Left cardiac atrium (tissue), 4 donors: ENCODE measurements around the gene TNFRSF21. TPM values are rescaled to one million over a fixed set of nuclear protein-coding genes. Genes with fewer than 3 reads are reported as not detected.
"Not testable (repeated sequence)": the region's sequence is repeated elsewhere in the genome, so short reads cannot be mapped to it uniquely, and the experiment has no call there.

Experiments used
- ATAC-seq, 2 donors: fragments of 200-7000 bp; cut with Tn5 transposase; one replicate each; pipeline ENCODE4 v1.9.1; 2020; ENCODE audit warnings: mild to moderate bottlenecking in 2 of 2, moderate library complexity in 2 of 2
- DNase-seq: peaks from one replicate; pipeline ENCODE4 v3.0.0-alpha.2; 2020
- intact Hi-C, 2 donors: fragments of 100-400 bp; cut with DNase I; formaldehyde crosslinking; loops; one replicate each; pipeline versions ENCODE4 v1.14.1 to v1.15.1; 2022 to 2023
- total RNA-seq, 2 donors: library from RNA; stranded (reverse); fragmentation: NEBNext Ultra II Directional; extraction: Animal tissue kit (Norgen Biotek cat#: 25700); gene quantifications; one replicate each; pipeline ENCODE4 v1.2.1, GENCODE V29; 2021
- donor health status: DM: no; HTN: yes; CAD: no.
- donor health status: DM: no; HTN: yes; CAD: no; lungs with severe emphysema.
- donor health status: DM: yes; HTN: yes; CAD: no.
- donor health status: Dilated cardiomyopathy.

Gene TNFRSF21
- total RNA-seq, 2 donors from 2014 or later: 12.1 to 24.4 TPM

GRCh38 chr6:47294990-47295389 is 14.7 kb downstream of the TNFRSF21 start:
- intact Hi-C loops: no loop called here

GRCh38 chr6:47292944-47293343 is 16.8 kb downstream of the TNFRSF21 start:
- no peak for DNase-seq
- no peak for ATAC-seq
- intact Hi-C loops: no loop called here

More at GRCh38 chr6:47294990-47295389, 14.7 kb downstream of the TNFRSF21 start:
- DNase-seq: no peak
- ATAC-seq: peak; percentile 55 to 69

- intact Hi-C loops: no loop called here
- ATAC-seq: no peak
- no peak for DNase-seq
These were observed 17.7 kb downstream of the TNFRSF21 start for GRCh38 chr6:47292027-47292426.

GRCh38 chr6:47290124-47290834 is 19.4 kb downstream of the TNFRSF21 start:
- intact Hi-C loops: no loop called here
- DNase-seq (no peak), ATAC-seq (no peak)

- no peak for DNase-seq
- intact Hi-C loops: no loop called here
- no peak for ATAC-seq
These were observed 21.2 kb downstream of the TNFRSF21 start for GRCh38 chr6:47288267-47289090.

GRCh38 chr6:47286301-47286700 is 23.4 kb downstream of the TNFRSF21 start:
- DNase-seq (no peak), ATAC-seq (no peak)
- intact Hi-C loops: no loop called here

GRCh38 chr6:47283993-47284392 is 25.7 kb downstream of the TNFRSF21 start:
- intact Hi-C loops: no loop called here
- no peak for ATAC-seq
- DNase-seq: no peak

- DNase-seq (no peak), ATAC-seq (no peak)
- intact Hi-C loops: no loop called here
These were observed 31.2 kb downstream of the TNFRSF21 start for GRCh38 chr6:47278545-47278944.

GRCh38 chr6:47277702-47278101 is 32.0 kb downstream of the TNFRSF21 start:
- ATAC-seq (no peak), DNase-seq (no peak)
- intact Hi-C loops: no loop called here

- DNase-seq (no peak), ATAC-seq (no peak)
- intact Hi-C loops: no loop called here
These were observed 33.3 kb downstream of the TNFRSF21 start for GRCh38 chr6:47276377-47276776.

GRCh38 chr6:47275640-47276039 is 34.1 kb downstream of the TNFRSF21 start:
- no peak for DNase-seq
- intact Hi-C loops: no loop called here
- no peak for ATAC-seq

- intact Hi-C loops, ATAC-seq, DNase-seq: not testable (repeated sequence)
These were observed 34.6 kb downstream of the TNFRSF21 start for GRCh38 chr6:47275132-47275531.

GRCh38 chr6:47268572-47269187 is 41.0 kb downstream of the TNFRSF21 start:
- DNase-seq (no peak), ATAC-seq (no peak)

GRCh38 chr6:47267301-47267700 is 42.4 kb downstream of the TNFRSF21 start:
- ATAC-seq: no peak
- intact Hi-C loops: no loop called here
- DNase-seq: no peak

More at GRCh38 chr6:47268572-47269187, 41.0 kb downstream of the TNFRSF21 start:
- intact Hi-C loops: no loop called here

GRCh38 chr6:47265971-47266370 is 43.7 kb downstream of the TNFRSF21 start:
- DNase-seq (no peak), ATAC-seq (no peak)
- intact Hi-C loops: no loop called here

GRCh38 chr6:47264775-47265184 is 44.9 kb downstream of the TNFRSF21 start:
- DNase-seq (no peak), ATAC-seq (peak; percentile 62 to 83)
- intact Hi-C loops: no loop called here

GRCh38 chr6:47263268-47263667 is 46.4 kb downstream of the TNFRSF21 start:
- intact Hi-C loops: no loop called here
- DNase-seq (no peak), ATAC-seq (no peak)

GRCh38 chr6:47262231-47262630 is 47.5 kb downstream of the TNFRSF21 start:
- no peak for DNase-seq
- ATAC-seq: peak in 1 of 2 donors; percentile 28

GRCh38 chr6:47261191-47261590 is 48.5 kb downstream of the TNFRSF21 start:
- no peak for DNase-seq
- no peak for ATAC-seq
- intact Hi-C loops: no loop called here

More at GRCh38 chr6:47262231-47262630, 47.5 kb downstream of the TNFRSF21 start:
- intact Hi-C loops: no loop called here

- ATAC-seq (no peak), DNase-seq (no peak)
- intact Hi-C loops: no loop called here
These were observed 49.7 kb downstream of the TNFRSF21 start for GRCh38 chr6:47260021-47260420.
